Endothelial cell of umbilical vein (primary cell): ENCODE results near the gene HLA-DQA2. TPM values are rescaled to one million over a fixed set of nuclear protein-coding genes. Genes with fewer than 3 reads are reported as not detected.

Source experiments
- BruUV-seq: library from RNA; stranded (reverse); fragments of 400-500 nt; replicated peaks from 2 replicates; lab custom pipeline; 2021; lab: Mats Ljungman, UMichigan
- CTCF ChIA-PET: fragments of 300-600, 350-600 bp; sonication (Branson Sonifier 250); formaldehyde crosslinking; loops from one replicate; lab custom pipeline; 2021; ENCODE audit warnings: antibody characterized with exemption, inconsistent platforms; lab: Charles Lee
- POLR2A ChIA-PET: fragments of 300-600, 350-600 bp; sonication (Branson Sonifier 250); formaldehyde crosslinking; loops from one replicate; lab custom pipeline; 2021; ENCODE audit warnings: antibody characterized with exemption, inconsistent platforms; lab: Charles Lee
- DNase-seq: peaks from one replicate; pipeline ENCODE4 v3.0.0-alpha.2; 2011; ENCODE audit warnings: low read depth, low spot score
- FAIRE-seq: peaks from 2 replicates; lab custom pipeline; 2011; peaks lifted over from hg19 to GRCh38; lab: Jason Lieb, UNC
- H2AFZ ChIP-seq: 2 replicates; pipeline ENCODE4 v1.6.0; 2012; ENCODE audit warnings: low read depth, low read length, control low read depth, inconsistent platforms
- H3K27ac ChIP-seq: 2 replicates; pipeline ENCODE4 v1.5.1; 2011; ENCODE audit warnings: low read depth, mild to moderate bottlenecking, control low read depth, low read length, moderate library complexity; ENCODE audit not compliant: insufficient read depth
- H3K27me3 ChIP-seq, 2 experiments: 2 replicates each; pipeline versions ENCODE4 v1.6.0 to v1.6.1; 2011; ENCODE audit warnings: low read length in 2 of 2, mixed read lengths in 1 of 2; ENCODE audit not compliant: control insufficient read depth in 2 of 2, insufficient read depth in 2 of 2
- H3K36me3 ChIP-seq, 2 experiments: 2 replicates in 1 of 2; 3 replicates in 1 of 2; pipeline ENCODE4 v1.5.1; 2011; ENCODE audit warnings: low read length in 2 of 2, mild to moderate bottlenecking in 1 of 2, moderate library complexity in 1 of 2; ENCODE audit not compliant: control insufficient read depth in 2 of 2, insufficient read depth in 2 of 2; ENCODE audit errors: extremely low read depth in 1 of 2
- H3K4me1 ChIP-seq: 3 replicates; pipeline ENCODE4 v1.5.1; 2011; ENCODE audit warnings: mild to moderate bottlenecking, low read length; ENCODE audit not compliant: control insufficient read depth, insufficient read depth; ENCODE audit errors: extremely low read depth
- H3K4me2 ChIP-seq: 2 replicates; pipeline ENCODE4 v1.6.1; 2011; ENCODE audit warnings: low read length, control low read depth, mixed read lengths; ENCODE audit not compliant: insufficient read depth
- H3K4me3 ChIP-seq, 3 experiments: fragments of 200-600 bp in 1 of 3; sonication (generic), shearing (Covaris generic) in 1 of 3; replicated peaks in 1 of 3; 2 replicates each; pipeline ENCODE4 v1.5.1; 2011 to 2016; ENCODE audit warnings: control low read depth in 3 of 3, low read length in 3 of 3, mild to moderate bottlenecking in 2 of 3, inconsistent platforms in 1 of 3, low read depth in 1 of 3, moderate library complexity in 1 of 3; ENCODE audit not compliant: insufficient read depth in 1 of 3
- H3K79me2 ChIP-seq: 2 replicates; pipeline ENCODE4 v1.6.0; 2012; ENCODE audit warnings: low read length, inconsistent platforms; ENCODE audit not compliant: control insufficient read depth, insufficient read depth
- H3K9ac ChIP-seq: replicated peaks from 2 replicates; pipeline ENCODE3; 2011; ENCODE audit warnings: low read length, control low read depth; ENCODE audit not compliant: insufficient read depth; ENCODE audit errors: extremely low read depth
- H3K9me1 ChIP-seq: replicated peaks from 3 replicates; pipeline ENCODE4 v1.6.0; 2011; ENCODE audit warnings: mild to moderate bottlenecking, low read length; ENCODE audit not compliant: control insufficient read depth, insufficient read depth; ENCODE audit errors: extremely low read depth
- H3K9me3 ChIP-seq: replicated peaks from 2 replicates; pipeline ENCODE4 v1.5.1; 2012; ENCODE audit warnings: low read length, inconsistent platforms; ENCODE audit not compliant: control insufficient read depth, insufficient read depth
- H4K20me1 ChIP-seq: replicated peaks from 2 replicates; pipeline ENCODE3; 2011; ENCODE audit warnings: mild to moderate bottlenecking, low read length; ENCODE audit not compliant: control insufficient read depth, insufficient read depth; ENCODE audit errors: extremely low read depth
- EZH2 ChIP-seq: IDR thresholded peaks from 2 replicates; pipeline ENCODE4 v1.6.1; 2012; ENCODE audit warnings: borderline replicate concordance, low read depth, mild to moderate bottlenecking, moderate library complexity, low read length, inconsistent platforms; ENCODE audit not compliant: severe bottlenecking
- FOS ChIP-seq: IDR thresholded peaks from 2 replicates; pipeline ENCODE4 v1.6.1; 2011; ENCODE audit warnings: mild to moderate bottlenecking, low read length, moderate library complexity, borderline replicate concordance; ENCODE audit not compliant: insufficient read depth
- MYC ChIP-seq: IDR thresholded peaks from one replicate; pipeline ENCODE4 v1.6.1; 2011; ENCODE audit warnings: mild to moderate bottlenecking, low read depth, low read length
- dilution Hi-C: fragments of 300-500 bp; cut with MboI; formaldehyde crosslinking; loops from one replicate; pipeline ENCODE4 v1.15.0; 2019; ENCODE audit warnings: low sequenced_read_pairs; ENCODE audit not compliant: extremely low pct_ligation_motif_present
- intact Hi-C: fragments of 100-400 bp; cut with micrococcal nuclease; formaldehyde crosslinking; loops from one replicate; pipeline ENCODE4 v1.10.0; 2022
- polyA plus RNA-seq, 4 experiments: library from polyadenylated mRNA; depleted of rRNA in 3 of 4; stranded (reverse) in 3 of 4; unstranded in 1 of 4; fragments of >200 nt; gene quantifications; 2 replicates each; pipeline versions ENCODE4 v1.2.1 to v1.2.3, GENCODE V29; 2011 to 2012; ENCODE audit warnings: missing spikeins in 1 of 4
- total RNA-seq: library from RNA; stranded (reverse); gene quantifications from 2 replicates; pipeline ENCODE4 v1.2.3, GENCODE V29; 2021
- TF ChIP-seq, protein P1 (sequence below), 2 donors: IDR thresholded peaks; 1 replicate in 1 of 2; 2 replicates in 1 of 2; pipeline ENCODE4 v1.5.1; 2011; ENCODE audit warnings: low read length in 2 of 2, mild to moderate bottlenecking in 2 of 2, moderate library complexity in 2 of 2, control low read depth in 1 of 2, inconsistent platforms in 1 of 2, low read depth in 1 of 2; ENCODE audit not compliant: insufficient read depth in 1 of 2; ENCODE audit errors: extremely low read depth in 1 of 2

The HLA-DQA2 gene
- total and polyA plus RNA-seq, 2 donors (not counting 3 experiments of a cell fraction or from before 2014, with no cell fraction given), result not detected

DNA sequence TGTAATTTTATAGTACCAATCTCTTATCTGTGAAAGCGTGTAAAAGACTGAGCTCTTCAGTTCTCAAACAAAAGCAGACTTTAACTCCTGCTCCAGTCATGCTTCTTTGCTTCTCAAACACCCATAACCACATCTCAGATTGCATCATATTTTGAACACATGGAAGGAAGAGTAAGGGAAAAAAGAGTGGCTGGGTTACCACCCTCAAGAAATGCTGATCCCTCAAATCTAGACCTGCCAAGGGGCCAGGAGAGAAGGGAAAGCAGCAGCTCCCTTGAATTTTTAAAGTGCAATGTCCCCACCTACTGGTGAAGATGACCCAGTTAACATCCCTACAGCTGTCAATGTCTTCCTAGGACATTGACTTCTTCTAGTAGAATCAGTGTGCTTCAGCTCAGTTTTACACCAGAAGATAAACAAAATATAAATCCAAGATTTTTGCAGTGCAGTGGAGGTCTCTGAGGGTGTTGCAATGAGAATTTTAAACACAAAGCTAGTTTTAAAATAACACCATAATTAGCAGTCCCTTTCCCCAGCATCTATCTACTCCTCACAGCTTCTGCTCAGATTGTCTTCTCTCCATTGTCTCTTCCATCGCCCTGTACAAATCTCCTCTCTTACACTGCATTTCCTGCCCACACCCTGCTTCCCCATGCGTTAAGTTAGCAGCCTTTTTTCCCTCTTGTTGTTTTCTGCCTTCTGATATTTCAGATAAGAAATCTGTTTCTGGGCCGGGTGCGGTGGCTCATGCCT lies 44.8 kb downstream of the HLA-DQA2 start:
- H3K9ac ChIP-seq, result no peak overlapping the region
- no peaks in the 10 kb centered on the region for H3K9me3 ChIP-seq
- H3K4me1 ChIP-seq, result no peaks in the 10 kb centered on the region
- BruUV-seq, result no TSS peak
- H3K4me2 ChIP-seq, result no peak overlapping the region
- H3K79me2 ChIP-seq, result no peaks in the 10 kb centered on the region
- FAIRE-seq (peak; percentile 49), DNase-seq (peak; percentile 58)
- dilution Hi-C loops (no loop called here), intact Hi-C loops (loop anchor here (1.0 kb wide), 2 partner anchors 164 to 371 kb away; no protein-coding TSS in a partner anchor)
- H3K36me3 ChIP-seq, result no peaks in the 10 kb centered on the region
- peaks cover 8 to 50% of the 10 kb centered on the region in 2 experiments for H3K27me3 ChIP-seq
- ChIA-PET POLR2A (no interaction called here), CTCF (interaction anchor here (0.6 to 3.0 kb wide), 44 partner anchors 8 to 834 kb away, joined by 3 to 45 read pairs (median 4); partner anchors contain the start of genes PSMB9, TAP1 and TAP2)
- TF ChIP-seq, protein P1, sequence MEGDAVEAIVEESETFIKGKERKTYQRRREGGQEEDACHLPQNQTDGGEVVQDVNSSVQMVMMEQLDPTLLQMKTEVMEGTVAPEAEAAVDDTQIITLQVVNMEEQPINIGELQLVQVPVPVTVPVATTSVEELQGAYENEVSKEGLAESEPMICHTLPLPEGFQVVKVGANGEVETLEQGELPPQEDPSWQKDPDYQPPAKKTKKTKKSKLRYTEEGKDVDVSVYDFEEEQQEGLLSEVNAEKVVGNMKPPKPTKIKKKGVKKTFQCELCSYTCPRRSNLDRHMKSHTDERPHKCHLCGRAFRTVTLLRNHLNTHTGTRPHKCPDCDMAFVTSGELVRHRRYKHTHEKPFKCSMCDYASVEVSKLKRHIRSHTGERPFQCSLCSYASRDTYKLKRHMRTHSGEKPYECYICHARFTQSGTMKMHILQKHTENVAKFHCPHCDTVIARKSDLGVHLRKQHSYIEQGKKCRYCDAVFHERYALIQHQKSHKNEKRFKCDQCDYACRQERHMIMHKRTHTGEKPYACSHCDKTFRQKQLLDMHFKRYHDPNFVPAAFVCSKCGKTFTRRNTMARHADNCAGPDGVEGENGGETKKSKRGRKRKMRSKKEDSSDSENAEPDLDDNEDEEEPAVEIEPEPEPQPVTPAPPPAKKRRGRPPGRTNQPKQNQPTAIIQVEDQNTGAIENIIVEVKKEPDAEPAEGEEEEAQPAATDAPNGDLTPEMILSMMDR (IDR thresholded peaks at IDR 0.05; ENCODE audit: extremely low read depth in 1 of 2, insufficient read depth in 1 of 2, low read depth in 1 of 2, low read length in 2 of 2), result peak; percentile 49 to 51
- no peak for TF ChIP-seq FOS
- H4K20me1 ChIP-seq, result no peaks in the 10 kb centered on the region
- H2AFZ ChIP-seq, result no peak overlapping the region
- no peak overlapping the region for H3K4me3 ChIP-seq
- no peak overlapping the region for H3K27ac ChIP-seq
- H3K9me1 ChIP-seq, result no peaks in the 10 kb centered on the region

DNA sequence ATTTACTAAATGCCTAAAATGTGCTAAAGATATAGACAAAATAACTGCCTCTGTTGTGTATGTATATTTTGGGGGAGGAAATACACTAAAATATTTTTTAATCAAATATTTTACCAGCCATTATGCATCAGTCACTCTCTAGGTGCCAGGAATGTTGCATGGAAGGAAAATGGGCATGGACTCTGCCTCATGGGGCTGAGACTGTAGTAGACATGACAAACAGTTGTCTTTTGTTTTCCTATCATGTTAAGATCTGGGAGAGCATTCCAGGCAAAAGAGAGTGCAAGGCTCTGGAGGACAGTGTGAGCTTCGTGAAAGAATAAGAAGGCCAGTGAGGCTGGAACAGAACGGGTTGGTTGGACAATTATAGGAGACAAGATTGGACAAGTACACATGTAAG lies 49.1 kb downstream of the HLA-DQA2 start:
- Histone ChIP-seq H3K27me3 (peaks cover 30 to 62% of the 10 kb centered on the region in 2 experiments), H2AFZ (no peak overlapping the region), H3K9ac (no peak overlapping the region), H3K4me2 (no peak overlapping the region), H4K20me1 (no peaks in the 10 kb centered on the region), H3K4me3 (no peak overlapping the region), H3K36me3 (no peaks in the 10 kb centered on the region), H3K27ac (no peak overlapping the region), H3K9me1 (no peaks in the 10 kb centered on the region), H3K4me1 (no peaks in the 10 kb centered on the region), H3K79me2 (no peaks in the 10 kb centered on the region), H3K9me3 (no peaks in the 10 kb centered on the region)
- dilution Hi-C loops (no loop called here), intact Hi-C loops (loop anchor here (10.0 kb wide), 1 partner anchor 746 kb away; no protein-coding TSS in a partner anchor)
- TF ChIP-seq FOS (no peak), EZH2 (no peak), MYC (no peak)
- TF ChIP-seq, protein P1 (IDR thresholded peaks at IDR 0.05; ENCODE audit: extremely low read depth in 1 of 2, insufficient read depth in 1 of 2, low read depth in 1 of 2, low read length in 2 of 2), result no peak
- FAIRE-seq (no peak), DNase-seq (no peak)
- ChIA-PET CTCF (interaction anchor here (1.0 to 1.1 kb wide), 2 partner anchors 78 to 546 kb away, joined by 3 to 4 read pairs; no protein-coding TSS in a partner anchor), POLR2A (no interaction called here)
- BruUV-seq, result no TSS peak
